ENCODE data around the gene PSD4.

PSD4 gene

GRCh38 chr2:113213061-113213930, 39.5 kb downstream of the PSD4 start:
- Histone ChIP-seq H3K4me3 (ENCODE audit: insufficient read depth, low read length, poor library complexity, severe bottlenecking) (no peak overlapping the region), H3K79me2 (ENCODE audit: insufficient read depth, low read length) (no peaks in the 10 kb centered on the region), H4K20me1 (ENCODE audit: low read depth, low read length) (no peaks in the 10 kb centered on the region), H3K36me3 (ENCODE audit: low read length) (no peaks in the 10 kb centered on the region), H3K9me2 (replicated peaks; ENCODE audit: insufficient read depth, low read length) (no peaks in the 10 kb centered on the region), H3K9me3 (ENCODE audit: insufficient read depth, low read length) (no peaks in the 10 kb centered on the region), H3K27me3 (ENCODE audit: low read length) (no peaks in the 10 kb centered on the region), H3F3A (ENCODE audit: insufficient read depth) (no peaks in the 10 kb centered on the region), H3K27ac (ENCODE audit: low read depth, low read length) (no peak overlapping the region), H2AFZ (ENCODE audit: low read depth, low read length, severe bottlenecking) (no peak overlapping the region), H3K4me2 (ENCODE audit: low read depth, low read length, poor library complexity, severe bottlenecking) (no peak overlapping the region), H3K9ac (ENCODE audit: low read length) (no peak overlapping the region)
- TF ChIP-seq CTCF (IDR thresholded peaks at IDR 0.05; ENCODE audit: insufficient read depth, low read length, poor library complexity, severe bottlenecking) (no peak), EZH2phosphoT487 (conservative IDR thresholded peaks at IDR 0.05; ENCODE audit: low read length) (no peak)

GRCh38 chr2:113214141-113214540, 40.4 kb downstream of the PSD4 start:
- Histone ChIP-seq H3K79me2 (ENCODE audit: insufficient read depth, low read length) (no peaks in the 10 kb centered on the region), H3K27ac (ENCODE audit: low read depth, low read length) (no peak overlapping the region), H3K27me3 (ENCODE audit: low read length) (no peaks in the 10 kb centered on the region), H3K9me3 (ENCODE audit: insufficient read depth, low read length) (no peaks in the 10 kb centered on the region), H3K4me2 (ENCODE audit: low read depth, low read length, poor library complexity, severe bottlenecking) (no peak overlapping the region), H3K9me2 (replicated peaks; ENCODE audit: insufficient read depth, low read length) (no peaks in the 10 kb centered on the region), H3K36me3 (ENCODE audit: low read length) (no peaks in the 10 kb centered on the region), H3K9ac (ENCODE audit: low read length) (no peak overlapping the region), H2AFZ (ENCODE audit: low read depth, low read length, severe bottlenecking) (no peak overlapping the region), H4K20me1 (ENCODE audit: low read depth, low read length) (no peaks in the 10 kb centered on the region), H3F3A (ENCODE audit: insufficient read depth) (no peaks in the 10 kb centered on the region), H3K4me3 (ENCODE audit: insufficient read depth, low read length, poor library complexity, severe bottlenecking) (no peak overlapping the region)
- TF ChIP-seq CTCF (IDR thresholded peaks at IDR 0.05; ENCODE audit: insufficient read depth, low read length, poor library complexity, severe bottlenecking), result no peak
- no peak for TF ChIP-seq EZH2phosphoT487 (conservative IDR thresholded peaks at IDR 0.05; ENCODE audit: low read length)

- H3F3A ChIP-seq (ENCODE audit: insufficient read depth), result no peaks in the 10 kb centered on the region
- no peaks in the 10 kb centered on the region for H3K36me3 ChIP-seq (ENCODE audit: low read length)
- H3K9me2 ChIP-seq (replicated peaks; ENCODE audit: insufficient read depth, low read length), result no peaks in the 10 kb centered on the region
- H3K27me3 ChIP-seq (ENCODE audit: low read length), result no peaks in the 10 kb centered on the region
- H4K20me1 ChIP-seq (ENCODE audit: low read depth, low read length), result no peaks in the 10 kb centered on the region
- no peak overlapping the region for H3K9ac ChIP-seq (ENCODE audit: low read length)
- H2AFZ ChIP-seq (ENCODE audit: low read depth, low read length, severe bottlenecking), result no peak overlapping the region
- no peak for TF ChIP-seq EZH2phosphoT487 (conservative IDR thresholded peaks at IDR 0.05; ENCODE audit: low read length)
- no peak for TF ChIP-seq CTCF (IDR thresholded peaks at IDR 0.05; ENCODE audit: insufficient read depth, low read length, poor library complexity, severe bottlenecking)
- no peak overlapping the region for H3K27ac ChIP-seq (ENCODE audit: low read depth, low read length)
- H3K9me3 ChIP-seq (ENCODE audit: insufficient read depth, low read length), result no peaks in the 10 kb centered on the region
- no peak overlapping the region for H3K4me3 ChIP-seq (ENCODE audit: insufficient read depth, low read length, poor library complexity, severe bottlenecking)
- H3K4me2 ChIP-seq (ENCODE audit: low read depth, low read length, poor library complexity, severe bottlenecking), result no peak overlapping the region
- no peaks in the 10 kb centered on the region for H3K79me2 ChIP-seq (ENCODE audit: insufficient read depth, low read length)
Measured at GRCh38 chr2:113215056-113215455, 41.3 kb downstream of the PSD4 start.
